Lung (tissue), 12 donors: ENCODE data around the gene ADRM1. TPM values are rescaled to one million over a fixed set of nuclear protein-coding genes. Genes with fewer than 3 reads are reported as not detected.

ENCODE experiments used
- ATAC-seq: fragments of 200-7000 bp; cut with Tn5 transposase; one replicate; pipeline ENCODE4 v1.9.1; 2020; ENCODE audit warnings: moderate number of reproducible peaks; ENCODE audit not compliant: insufficient read depth, low FRiP score
- DNase-seq, 3 donors: peaks; one replicate each; pipeline ENCODE4 v3.0.0-alpha.2; 2013 to 2017
- H3K27ac ChIP-seq, 2 donors: one replicate each; pipeline ENCODE4 v1.5.1; 2013; ENCODE audit warnings: mild to moderate bottlenecking in 2 of 2, moderate library complexity in 2 of 2, control low read depth in 1 of 2, inconsistent platforms in 1 of 2, low read depth in 1 of 2, low read length in 1 of 2
- H3K27me3 ChIP-seq, 3 donors: one replicate each; pipeline ENCODE4 v1.5.1; 2013; ENCODE audit warnings: low read length in 2 of 3; ENCODE audit not compliant: control insufficient read depth in 3 of 3, insufficient read depth in 3 of 3
- H3K36me3 ChIP-seq, 4 donors: one replicate each; pipeline ENCODE4 v1.5.1; 2013; ENCODE audit warnings: low read length in 4 of 4, mild to moderate bottlenecking in 1 of 4, moderate library complexity in 1 of 4; ENCODE audit not compliant: control insufficient read depth in 4 of 4, insufficient read depth in 4 of 4
- H3K4me1 ChIP-seq, 5 donors: one replicate each; pipeline ENCODE4 v1.5.1; 2013; ENCODE audit warnings: low read length in 5 of 5, mild to moderate bottlenecking in 2 of 5, moderate library complexity in 1 of 5; ENCODE audit not compliant: control insufficient read depth in 5 of 5, insufficient read depth in 5 of 5
- H3K4me3 ChIP-seq: one replicate; pipeline ENCODE4 v1.5.1; 2013; ENCODE audit warnings: mild to moderate bottlenecking, control low read depth, moderate library complexity
- H3K9ac ChIP-seq, 2 donors: one replicate each; pipeline ENCODE4 v1.5.1; 2013; ENCODE audit warnings: low read length in 2 of 2, control low read depth in 1 of 2; ENCODE audit not compliant: insufficient read depth in 1 of 2
- H3K9me3 ChIP-seq, 4 donors: one replicate each; pipeline ENCODE4 v1.5.1; 2013; ENCODE audit warnings: low read length in 3 of 4, mild to moderate bottlenecking in 1 of 4, moderate library complexity in 1 of 4; ENCODE audit not compliant: control insufficient read depth in 4 of 4, insufficient read depth in 3 of 4
- WGBS, 2 donors: extraction: QIAGEN DNeasy Blood & Tissue Kit; methylation state at CpG; one replicate each; pipeline ENCODE4 v1.1.7; 2013; 5-methylcytosine and 5-hydroxymethylcytosine counted together
- polyA plus RNA-seq, 2 donors: library from polyadenylated mRNA; stranded (reverse); fragments of 200-250 nt; gene quantifications; one replicate each; pipeline ENCODE4 v1.2.1, GENCODE V29; 2013
- total RNA-seq, 2 donors: library from RNA; depleted of rRNA in 1 of 2; stranded (reverse); fragments of >200 nt in 1 of 2; gene quantifications; one replicate each; pipeline ENCODE4 v1.2.1, GENCODE V29; 2014 to 2021
- TF ChIP-seq, protein P1 (sequence below): IDR thresholded peaks from 2 replicates; pipeline ENCODE4 v1.5.1; 2012; ENCODE audit warnings: mild to moderate bottlenecking; ENCODE audit errors: control extremely low read depth, extremely low read depth
- donor health status: control.
- donor health status: control.
- donor health status: Bipolar disorder and iron deficiency.
- donor health status: healthy.
- donor health status: DM: yes; HTN: yes; CAD: no.

The ADRM1 gene
- total and polyA plus RNA-seq, 4 donors: 43.1 to 140 (median 106) TPM

DNA sequence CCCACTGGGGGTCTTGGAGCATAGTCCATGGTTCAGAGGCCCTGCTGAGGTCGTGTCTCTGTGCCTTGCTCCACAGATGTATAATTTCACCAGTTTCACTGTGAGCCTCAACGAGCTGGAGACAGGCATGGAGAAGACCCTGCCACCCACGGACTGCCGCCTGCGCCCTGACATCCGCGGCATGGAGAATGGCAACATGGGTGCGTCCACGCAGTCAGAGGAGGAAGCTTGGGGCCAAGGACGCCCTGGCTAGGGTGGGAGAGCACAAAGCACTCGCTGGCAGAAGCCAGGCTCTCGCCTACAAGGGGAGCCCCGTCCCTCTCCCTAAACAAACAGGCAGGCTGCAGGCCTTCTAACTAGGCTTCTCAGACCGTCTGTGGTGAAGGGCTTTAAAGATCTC lies 13.7 kb upstream of the ADRM1 start:
- no peak for ATAC-seq
- H3K27me3 ChIP-seq: no peaks in the 10 kb centered on the region

DNA sequence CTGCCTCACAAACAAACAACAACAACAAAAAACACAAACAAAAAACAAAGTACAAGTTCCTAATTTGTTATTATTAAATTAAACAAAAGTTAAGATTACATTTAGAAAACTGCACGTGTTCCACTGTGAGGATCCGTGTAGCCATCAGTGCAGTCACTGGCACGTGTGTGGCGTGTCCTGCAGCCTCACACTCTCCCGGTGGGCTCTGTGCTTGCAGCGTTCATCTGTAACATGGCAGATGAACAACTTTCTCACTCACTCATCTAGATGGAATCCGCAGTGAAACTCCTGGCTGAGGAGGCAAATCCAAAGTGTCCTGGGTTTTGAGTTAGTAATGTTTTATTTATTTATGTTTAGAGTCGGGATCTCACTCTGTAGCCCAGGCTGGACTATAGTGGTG lies 12.9 kb upstream of the ADRM1 start:
- no peak for DNase-seq
- ATAC-seq: no peak

More for the DNA sequence above, 13.7 kb upstream of the ADRM1 start:
- H3K9ac ChIP-seq: no peak overlapping the region
- peaks cover 9 to 43% (median 17%) of the 10 kb centered on the region in 4 donors for H3K36me3 ChIP-seq
- H3K9me3 ChIP-seq: no peaks in the 10 kb centered on the region
- WGBS, 2 donors: 90 to 96% methylated on average over 14 of the region's 14 CpGs
- no peaks in the 10 kb centered on the region for H3K4me1 ChIP-seq
- TF ChIP-seq, protein P1, sequence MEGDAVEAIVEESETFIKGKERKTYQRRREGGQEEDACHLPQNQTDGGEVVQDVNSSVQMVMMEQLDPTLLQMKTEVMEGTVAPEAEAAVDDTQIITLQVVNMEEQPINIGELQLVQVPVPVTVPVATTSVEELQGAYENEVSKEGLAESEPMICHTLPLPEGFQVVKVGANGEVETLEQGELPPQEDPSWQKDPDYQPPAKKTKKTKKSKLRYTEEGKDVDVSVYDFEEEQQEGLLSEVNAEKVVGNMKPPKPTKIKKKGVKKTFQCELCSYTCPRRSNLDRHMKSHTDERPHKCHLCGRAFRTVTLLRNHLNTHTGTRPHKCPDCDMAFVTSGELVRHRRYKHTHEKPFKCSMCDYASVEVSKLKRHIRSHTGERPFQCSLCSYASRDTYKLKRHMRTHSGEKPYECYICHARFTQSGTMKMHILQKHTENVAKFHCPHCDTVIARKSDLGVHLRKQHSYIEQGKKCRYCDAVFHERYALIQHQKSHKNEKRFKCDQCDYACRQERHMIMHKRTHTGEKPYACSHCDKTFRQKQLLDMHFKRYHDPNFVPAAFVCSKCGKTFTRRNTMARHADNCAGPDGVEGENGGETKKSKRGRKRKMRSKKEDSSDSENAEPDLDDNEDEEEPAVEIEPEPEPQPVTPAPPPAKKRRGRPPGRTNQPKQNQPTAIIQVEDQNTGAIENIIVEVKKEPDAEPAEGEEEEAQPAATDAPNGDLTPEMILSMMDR: no peak
- no peak for DNase-seq
- H3K27ac ChIP-seq: no peak overlapping the region
- H3K4me3 ChIP-seq: no peak overlapping the region

DNA sequence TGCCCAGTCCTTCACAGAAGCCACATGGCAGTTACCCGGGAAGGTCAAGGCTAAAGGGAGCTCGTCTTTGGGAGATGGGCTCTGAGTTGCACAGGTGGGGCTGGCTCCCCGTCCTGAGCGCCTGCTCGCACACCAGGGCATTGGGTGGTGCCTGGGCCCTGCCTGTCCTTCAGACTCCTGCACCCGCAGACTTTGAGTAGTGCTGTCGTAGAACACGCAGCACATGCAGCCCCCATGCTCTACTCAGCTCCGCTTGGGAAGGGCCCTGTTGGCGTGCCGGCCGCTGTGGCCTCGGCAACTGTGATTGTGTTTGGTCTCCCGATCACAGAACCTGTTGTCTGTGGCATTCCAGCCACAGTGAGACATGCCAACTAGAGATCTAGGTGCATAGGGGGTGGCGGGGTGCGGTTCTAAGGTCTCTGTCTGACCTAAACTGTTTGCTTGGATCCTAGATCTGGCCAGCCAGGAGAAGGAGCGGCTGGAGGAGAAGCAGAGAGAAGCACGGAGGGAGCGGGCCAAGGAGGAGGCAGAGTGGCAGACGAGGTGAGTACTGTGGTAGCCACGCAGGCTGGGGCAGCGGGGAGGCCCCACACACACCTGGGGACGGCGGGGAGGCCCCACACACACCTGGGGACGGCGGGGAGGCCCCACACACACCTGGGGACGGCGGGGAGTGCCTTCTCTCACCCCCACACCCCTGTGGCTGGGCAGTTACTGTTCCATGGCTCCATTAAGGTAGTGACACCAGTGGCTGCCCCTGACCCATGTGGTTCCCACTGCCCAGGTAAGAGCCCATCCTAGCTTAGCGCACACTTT lies 11.3 kb upstream of the ADRM1 start:
- 97% methylated on average over 29 of the region's 29 CpGs for WGBS, 2 donors
- TF ChIP-seq, protein P1: no peak
- Histone ChIP-seq H3K4me3 (no peak overlapping the region), H3K9ac (no peak overlapping the region), H3K27me3 (no peaks in the 10 kb centered on the region), H3K27ac (no peak overlapping the region), H3K36me3 (peaks cover 11 to 46% (median 18%) of the 10 kb centered on the region in 4 donors), H3K4me1 (no peaks in the 10 kb centered on the region), H3K9me3 (no peaks in the 10 kb centered on the region)
- ATAC-seq (peak; percentile 13), DNase-seq (no peak)

More for the DNA sequence above, 12.9 kb upstream of the ADRM1 start:
- no peak overlapping the region for H3K27ac ChIP-seq
- no peak overlapping the region for H3K9ac ChIP-seq
- H3K4me1 ChIP-seq: no peaks in the 10 kb centered on the region
- H3K36me3 ChIP-seq: peaks cover 9 to 45% (median 17%) of the 10 kb centered on the region in 4 donors
- no peaks in the 10 kb centered on the region for H3K27me3 ChIP-seq
- 93 to 95% methylated on average over 8 of the region's 8 CpGs for WGBS, 2 donors
- no peak overlapping the region for H3K4me3 ChIP-seq
- no peaks in the 10 kb centered on the region for H3K9me3 ChIP-seq
- TF ChIP-seq, protein P1: no peak
